Measurements from ENCODE around the gene EVPL. TPM values are rescaled to one million over a fixed set of nuclear protein-coding genes. Genes with fewer than 3 reads are reported as not detected.

EVPL gene
- total RNA-seq (2014; rRNA removed; shearing (Covaris generic)) (0.62 and 1.3 TPM in 2 replicates), polyA plus RNA-seq (2016; fragmentation: Nextera tagmentation; extraction: Ambion mirVana) (0.47 and 0.59 TPM in 2 replicates)
- long read RNA-seq: 0 reads

DNA sequence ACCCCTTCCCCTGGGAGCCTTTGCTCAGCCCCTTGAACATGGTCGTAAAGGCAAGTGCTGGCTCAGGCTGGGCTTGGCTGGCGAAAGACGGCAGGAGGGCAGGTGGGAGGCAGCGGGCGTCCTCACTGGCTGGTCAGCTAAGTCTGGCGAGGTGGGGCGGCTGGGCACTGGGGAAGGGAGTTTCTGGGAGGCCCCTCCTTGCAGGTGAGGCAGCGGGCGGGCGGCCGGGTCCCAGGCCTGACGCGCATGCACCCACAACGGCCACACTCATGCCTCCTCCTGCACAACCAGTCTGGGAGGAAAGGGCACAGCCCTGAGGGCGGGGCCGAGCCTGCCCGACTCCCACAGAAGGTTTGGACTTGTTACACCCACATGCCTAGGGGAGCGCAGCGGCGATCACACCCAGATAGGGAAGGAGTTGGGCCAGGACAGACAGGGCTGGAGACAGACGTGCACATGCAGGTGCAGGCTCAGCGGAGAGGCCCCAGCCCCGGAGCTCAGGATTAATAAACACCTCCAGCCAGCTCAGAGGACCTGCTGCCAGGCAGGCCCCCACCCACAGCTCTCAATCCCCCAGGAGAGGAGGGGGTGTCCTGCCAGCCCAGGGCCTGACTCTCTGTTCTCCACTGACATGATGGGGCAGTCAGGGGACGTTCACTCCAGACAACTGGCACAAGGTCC is at the start of gene EVPL:
TSS of gene EVPL (minus strand) at position 148 of the 681 bp plus-strand sequence. CDS start at position 40, 108 bp downstream.
- peak; percentile 25 for DNase-seq (ENCODE audit: low spot score)
- TF ChIP-seq NANOG (IDR thresholded peaks at IDR 0.05; ENCODE audit: borderline replicate concordance) (no peak), ZNF114 (CRISPR knock-in tag; IDR thresholded peaks at IDR 0.05) (no peak), STAT1 (IDR thresholded peaks at IDR 0.05; ENCODE audit: unreplicated experiment) (no peak), JUNB (IDR thresholded peaks at IDR 0.05; ENCODE audit: unreplicated experiment) (no peak), EZH2phosphoT487 (IDR thresholded peaks at IDR 0.05; ENCODE audit: unreplicated experiment) (no peak), EZH2 (IDR thresholded peaks at IDR 0.05; ENCODE audit: low read depth, unreplicated experiment) (no peak), CREB1 (CRISPR knock-in tag; IDR thresholded peaks at IDR 0.05; ENCODE audit: low read depth) (no peak), POLR2AphosphoS5 (IDR thresholded peaks at IDR 0.05; ENCODE audit: low read depth) (no peak), ZNF331 (CRISPR knock-in tag; IDR thresholded peaks at IDR 0.05; ENCODE audit: low read depth) (no peak)
- TF ChIP-seq, protein P1, sequence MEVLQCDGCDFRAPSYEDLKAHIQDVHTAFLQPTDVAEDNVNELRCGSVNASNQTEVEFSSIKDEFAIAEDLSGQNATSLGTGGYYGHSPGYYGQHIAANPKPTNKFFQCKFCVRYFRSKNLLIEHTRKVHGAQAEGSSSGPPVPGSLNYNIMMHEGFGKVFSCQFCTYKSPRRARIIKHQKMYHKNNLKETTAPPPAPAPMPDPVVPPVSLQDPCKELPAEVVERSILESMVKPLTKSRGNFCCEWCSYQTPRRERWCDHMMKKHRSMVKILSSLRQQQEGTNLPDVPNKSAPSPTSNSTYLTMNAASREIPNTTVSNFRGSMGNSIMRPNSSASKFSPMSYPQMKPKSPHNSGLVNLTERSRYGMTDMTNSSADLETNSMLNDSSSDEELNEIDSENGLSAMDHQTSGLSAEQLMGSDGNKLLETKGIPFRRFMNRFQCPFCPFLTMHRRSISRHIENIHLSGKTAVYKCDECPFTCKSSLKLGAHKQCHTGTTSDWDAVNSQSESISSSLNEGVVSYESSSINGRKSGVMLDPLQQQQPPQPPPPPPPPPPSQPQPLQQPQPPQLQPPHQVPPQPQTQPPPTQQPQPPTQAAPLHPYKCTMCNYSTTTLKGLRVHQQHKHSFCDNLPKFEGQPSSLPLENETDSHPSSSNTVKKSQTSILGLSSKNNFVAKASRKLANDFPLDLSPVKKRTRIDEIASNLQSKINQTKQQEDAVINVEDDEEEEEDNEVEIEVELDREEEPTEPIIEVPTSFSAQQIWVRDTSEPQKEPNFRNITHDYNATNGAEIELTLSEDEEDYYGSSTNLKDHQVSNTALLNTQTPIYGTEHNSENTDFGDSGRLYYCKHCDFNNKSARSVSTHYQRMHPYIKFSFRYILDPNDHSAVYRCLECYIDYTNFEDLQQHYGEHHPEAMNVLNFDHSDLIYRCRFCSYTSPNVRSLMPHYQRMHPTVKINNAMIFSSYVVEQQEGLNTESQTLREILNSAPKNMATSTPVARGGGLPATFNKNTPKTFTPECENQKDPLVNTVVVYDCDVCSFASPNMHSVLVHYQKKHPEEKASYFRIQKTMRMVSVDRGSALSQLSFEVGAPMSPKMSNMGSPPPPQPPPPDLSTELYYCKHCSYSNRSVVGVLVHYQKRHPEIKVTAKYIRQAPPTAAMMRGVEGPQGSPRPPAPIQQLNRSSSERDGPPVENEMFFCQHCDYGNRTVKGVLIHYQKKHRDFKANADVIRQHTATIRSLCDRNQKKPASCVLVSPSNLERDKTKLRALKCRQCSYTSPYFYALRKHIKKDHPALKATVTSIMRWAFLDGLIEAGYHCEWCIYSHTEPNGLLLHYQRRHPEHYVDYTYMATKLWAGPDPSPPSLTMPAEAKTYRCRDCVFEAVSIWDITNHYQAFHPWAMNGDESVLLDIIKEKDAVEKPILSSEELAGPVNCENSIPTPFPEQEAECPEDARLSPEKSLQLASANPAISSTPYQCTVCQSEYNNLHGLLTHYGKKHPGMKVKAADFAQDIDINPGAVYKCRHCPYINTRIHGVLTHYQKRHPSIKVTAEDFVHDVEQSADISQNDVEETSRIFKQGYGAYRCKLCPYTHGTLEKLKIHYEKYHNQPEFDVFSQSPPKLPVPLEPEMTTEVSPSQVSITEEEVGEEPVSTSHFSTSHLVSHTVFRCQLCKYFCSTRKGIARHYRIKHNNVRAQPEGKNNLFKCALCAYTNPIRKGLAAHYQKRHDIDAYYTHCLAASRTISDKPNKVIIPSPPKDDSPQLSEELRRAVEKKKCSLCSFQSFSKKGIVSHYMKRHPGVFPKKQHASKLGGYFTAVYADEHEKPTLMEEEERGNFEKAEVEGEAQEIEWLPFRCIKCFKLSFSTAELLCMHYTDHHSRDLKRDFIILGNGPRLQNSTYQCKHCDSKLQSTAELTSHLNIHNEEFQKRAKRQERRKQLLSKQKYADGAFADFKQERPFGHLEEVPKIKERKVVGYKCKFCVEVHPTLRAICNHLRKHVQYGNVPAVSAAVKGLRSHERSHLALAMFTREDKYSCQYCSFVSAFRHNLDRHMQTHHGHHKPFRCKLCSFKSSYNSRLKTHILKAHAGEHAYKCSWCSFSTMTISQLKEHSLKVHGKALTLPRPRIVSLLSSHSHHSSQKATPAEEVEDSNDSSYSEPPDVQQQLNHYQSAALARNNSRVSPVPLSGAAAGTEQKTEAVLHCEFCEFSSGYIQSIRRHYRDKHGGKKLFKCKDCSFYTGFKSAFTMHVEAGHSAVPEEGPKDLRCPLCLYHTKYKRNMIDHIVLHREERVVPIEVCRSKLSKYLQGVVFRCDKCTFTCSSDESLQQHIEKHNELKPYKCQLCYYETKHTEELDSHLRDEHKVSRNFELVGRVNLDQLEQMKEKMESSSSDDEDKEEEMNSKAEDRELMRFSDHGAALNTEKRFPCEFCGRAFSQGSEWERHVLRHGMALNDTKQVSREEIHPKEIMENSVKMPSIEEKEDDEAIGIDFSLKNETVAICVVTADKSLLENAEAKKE (CRISPR knock-in tag; IDR thresholded peaks at IDR 0.05): no peak
- TF ChIP-seq, protein P2, sequence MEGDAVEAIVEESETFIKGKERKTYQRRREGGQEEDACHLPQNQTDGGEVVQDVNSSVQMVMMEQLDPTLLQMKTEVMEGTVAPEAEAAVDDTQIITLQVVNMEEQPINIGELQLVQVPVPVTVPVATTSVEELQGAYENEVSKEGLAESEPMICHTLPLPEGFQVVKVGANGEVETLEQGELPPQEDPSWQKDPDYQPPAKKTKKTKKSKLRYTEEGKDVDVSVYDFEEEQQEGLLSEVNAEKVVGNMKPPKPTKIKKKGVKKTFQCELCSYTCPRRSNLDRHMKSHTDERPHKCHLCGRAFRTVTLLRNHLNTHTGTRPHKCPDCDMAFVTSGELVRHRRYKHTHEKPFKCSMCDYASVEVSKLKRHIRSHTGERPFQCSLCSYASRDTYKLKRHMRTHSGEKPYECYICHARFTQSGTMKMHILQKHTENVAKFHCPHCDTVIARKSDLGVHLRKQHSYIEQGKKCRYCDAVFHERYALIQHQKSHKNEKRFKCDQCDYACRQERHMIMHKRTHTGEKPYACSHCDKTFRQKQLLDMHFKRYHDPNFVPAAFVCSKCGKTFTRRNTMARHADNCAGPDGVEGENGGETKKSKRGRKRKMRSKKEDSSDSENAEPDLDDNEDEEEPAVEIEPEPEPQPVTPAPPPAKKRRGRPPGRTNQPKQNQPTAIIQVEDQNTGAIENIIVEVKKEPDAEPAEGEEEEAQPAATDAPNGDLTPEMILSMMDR (conservative IDR thresholded peaks at IDR 0.05; ENCODE audit: low read depth in 2 of 2): no peak
- TF ChIP-seq, protein P3, sequence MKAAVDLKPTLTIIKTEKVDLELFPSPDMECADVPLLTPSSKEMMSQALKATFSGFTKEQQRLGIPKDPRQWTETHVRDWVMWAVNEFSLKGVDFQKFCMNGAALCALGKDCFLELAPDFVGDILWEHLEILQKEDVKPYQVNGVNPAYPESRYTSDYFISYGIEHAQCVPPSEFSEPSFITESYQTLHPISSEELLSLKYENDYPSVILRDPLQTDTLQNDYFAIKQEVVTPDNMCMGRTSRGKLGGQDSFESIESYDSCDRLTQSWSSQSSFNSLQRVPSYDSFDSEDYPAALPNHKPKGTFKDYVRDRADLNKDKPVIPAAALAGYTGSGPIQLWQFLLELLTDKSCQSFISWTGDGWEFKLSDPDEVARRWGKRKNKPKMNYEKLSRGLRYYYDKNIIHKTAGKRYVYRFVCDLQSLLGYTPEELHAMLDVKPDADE (IDR thresholded peaks at IDR 0.05): no peak
- TF ChIP-seq, protein P4, sequence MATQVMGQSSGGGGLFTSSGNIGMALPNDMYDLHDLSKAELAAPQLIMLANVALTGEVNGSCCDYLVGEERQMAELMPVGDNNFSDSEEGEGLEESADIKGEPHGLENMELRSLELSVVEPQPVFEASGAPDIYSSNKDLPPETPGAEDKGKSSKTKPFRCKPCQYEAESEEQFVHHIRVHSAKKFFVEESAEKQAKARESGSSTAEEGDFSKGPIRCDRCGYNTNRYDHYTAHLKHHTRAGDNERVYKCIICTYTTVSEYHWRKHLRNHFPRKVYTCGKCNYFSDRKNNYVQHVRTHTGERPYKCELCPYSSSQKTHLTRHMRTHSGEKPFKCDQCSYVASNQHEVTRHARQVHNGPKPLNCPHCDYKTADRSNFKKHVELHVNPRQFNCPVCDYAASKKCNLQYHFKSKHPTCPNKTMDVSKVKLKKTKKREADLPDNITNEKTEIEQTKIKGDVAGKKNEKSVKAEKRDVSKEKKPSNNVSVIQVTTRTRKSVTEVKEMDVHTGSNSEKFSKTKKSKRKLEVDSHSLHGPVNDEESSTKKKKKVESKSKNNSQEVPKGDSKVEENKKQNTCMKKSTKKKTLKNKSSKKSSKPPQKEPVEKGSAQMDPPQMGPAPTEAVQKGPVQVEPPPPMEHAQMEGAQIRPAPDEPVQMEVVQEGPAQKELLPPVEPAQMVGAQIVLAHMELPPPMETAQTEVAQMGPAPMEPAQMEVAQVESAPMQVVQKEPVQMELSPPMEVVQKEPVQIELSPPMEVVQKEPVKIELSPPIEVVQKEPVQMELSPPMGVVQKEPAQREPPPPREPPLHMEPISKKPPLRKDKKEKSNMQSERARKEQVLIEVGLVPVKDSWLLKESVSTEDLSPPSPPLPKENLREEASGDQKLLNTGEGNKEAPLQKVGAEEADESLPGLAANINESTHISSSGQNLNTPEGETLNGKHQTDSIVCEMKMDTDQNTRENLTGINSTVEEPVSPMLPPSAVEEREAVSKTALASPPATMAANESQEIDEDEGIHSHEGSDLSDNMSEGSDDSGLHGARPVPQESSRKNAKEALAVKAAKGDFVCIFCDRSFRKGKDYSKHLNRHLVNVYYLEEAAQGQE (IDR thresholded peaks at IDR 0.05; ENCODE audit: unreplicated experiment): no peak

More for the DNA sequence above, at the start of gene EVPL:
- Mint-ChIP-seq H3K4me1 (peaks cover 18% of the 10 kb centered on the region), H3K9me3 (no peaks in the 10 kb centered on the region), H3K4me3 (no peak within 1 kb of the TSS), H3K27me3 (ENCODE audit: insufficient read depth, low read depth, poor library complexity) (peaks cover 15% of the 10 kb centered on the region), H3K27ac (no peak within 1 kb of the TSS), H3K36me3 (ENCODE audit: low read depth) (no peaks in the 10 kb centered on the region)
- Histone ChIP-seq H2AFZ (peak within 1 kb of the TSS; percentile 84; the same call in 1 of the 2 replicates), H3K9me2 (ENCODE audit: insufficient read depth) (no peaks in the 10 kb centered on the region), H3K27ac (ENCODE audit: low read depth) (no peak within 1 kb of the TSS), H3K79me2 (replicated peaks; ENCODE audit: insufficient read depth) (no peaks in the 10 kb centered on the region), H3K36me3 (ENCODE audit: insufficient read depth) (no peaks in the 10 kb centered on the region), H3K4me3 (no peak within 1 kb of the TSS), H4K20me1 (replicated peaks; ENCODE audit: insufficient read depth) (no peaks in the 10 kb centered on the region), H3K27me3 (ENCODE audit: insufficient read depth) (no peaks in the 10 kb centered on the region), H3F3A (replicated peaks; ENCODE audit: low read depth) (peaks cover 12% of the 10 kb centered on the region), H3K4me1 (ENCODE audit: insufficient read depth) (peaks cover 13% of the 10 kb centered on the region), H3K4me2 (no peak within 1 kb of the TSS)
- peak; percentile 20 for ATAC-seq

All from GM23338 (cell line).